A673 (cell line): Measurements from ENCODE around the gene DOK3. TPM values are rescaled to one million over a fixed set of nuclear protein-coding genes. Genes with fewer than 3 reads are reported as not detected.

Experiments used
- BruUV-seq: library from RNA; stranded (reverse); fragments of 400-500 nt; replicated peaks from 2 replicates; lab custom pipeline; 2021; lab: Mats Ljungman, UMichigan
- CTCF ChIA-PET: fragments of 300-600 bp; sonication (Branson Sonifier 250); formaldehyde crosslinking; loops from one replicate; lab custom pipeline; 2022; ENCODE audit warnings: antibody characterized with exemption; lab: Charles Lee
- POLR2A ChIA-PET: fragments of 300-600 bp; sonication (Branson Sonifier 250); formaldehyde crosslinking; loops from one replicate; lab custom pipeline; 2022; ENCODE audit warnings: antibody characterized with exemption; ENCODE audit not compliant: low non-redundant PET; lab: Charles Lee
- DNase-seq: peaks from one replicate; pipeline ENCODE4 v3.0.0-alpha.2; 2015; ENCODE audit warnings: low spot score
- H3K27ac ChIP-seq: fragments of 200-600 bp; sonication (generic); 2 replicates; pipeline ENCODE4 v1.5.1; 2016; ENCODE audit warnings: mixed run types, low read depth, mild to moderate bottlenecking, mixed read lengths, antibody characterized with exemption, low read length; ENCODE audit not compliant: poor library complexity, severe bottlenecking
- H3K27me3 ChIP-seq: fragments of 200-600 bp; sonication (generic); replicated peaks from 2 replicates; pipeline ENCODE4 v1.6.1; 2017; ENCODE audit warnings: mixed run types, low read depth, mild to moderate bottlenecking, mixed read lengths, antibody characterized with exemption, low read length; ENCODE audit not compliant: insufficient read depth, poor library complexity
- H3K36me3 ChIP-seq: fragments of 200-600 bp; sonication (generic); 2 replicates; pipeline ENCODE4 v1.6.1; 2016; ENCODE audit warnings: mixed run types, mild to moderate bottlenecking, mixed read lengths, antibody characterized with exemption, low read length; ENCODE audit not compliant: insufficient read depth, poor library complexity, severe bottlenecking
- H3K4me1 ChIP-seq: fragments of 200-600 bp; sonication (generic); 2 replicates; pipeline ENCODE4 v1.6.1; 2017; ENCODE audit warnings: mixed run types, mild to moderate bottlenecking, mixed read lengths, antibody characterized with exemption, low read length; ENCODE audit not compliant: insufficient read depth, poor library complexity, severe bottlenecking
- H3K4me3 ChIP-seq: fragments of 200-600 bp; sonication (generic); 2 replicates; pipeline ENCODE4 v1.5.1; 2016; ENCODE audit warnings: low read depth, mixed run types, mild to moderate bottlenecking, mixed read lengths, low read length; ENCODE audit not compliant: poor library complexity, severe bottlenecking
- H3K9me3 ChIP-seq: fragments of 200-600 bp; sonication (generic); 2 replicates; pipeline ENCODE4 v1.6.1; 2016; ENCODE audit warnings: mixed run types, low read depth, mild to moderate bottlenecking, mixed read lengths, antibody characterized with exemption, low read length; ENCODE audit not compliant: poor library complexity, severe bottlenecking
- EZH2 ChIP-seq: fragments of 200-600 bp; sonication (generic); IDR thresholded peaks from 2 replicates; pipeline ENCODE4 v1.6.1; 2017; ENCODE audit warnings: borderline replicate concordance, low read depth, mild to moderate bottlenecking, mixed read lengths, antibody characterized with exemption, low read length; ENCODE audit not compliant: poor library complexity, severe bottlenecking
- intact Hi-C: fragments of 100-400 bp; cut with micrococcal nuclease; formaldehyde crosslinking; loops from one replicate; pipeline ENCODE4 v1.10.0; 2022; ENCODE audit not compliant: unreplicated experiment
- total RNA-seq: library from RNA; stranded (reverse); gene quantifications from 2 replicates; pipeline ENCODE4 v1.2.3, GENCODE V29; 2021
- TF ChIP-seq, protein P1 (sequence below): fragments of 300-800, 200-600 bp; sonication (generic); conservative IDR thresholded peaks from 2 replicates; pipeline ENCODE4 v1.5.1; 2017; ENCODE audit warnings: low read depth, mild to moderate bottlenecking, antibody characterized with exemption, low read length, moderate library complexity, mixed read lengths

Gene DOK3
- total RNA-seq, 1 experiment from 2014 or later: 15.0 TPM

DNA sequence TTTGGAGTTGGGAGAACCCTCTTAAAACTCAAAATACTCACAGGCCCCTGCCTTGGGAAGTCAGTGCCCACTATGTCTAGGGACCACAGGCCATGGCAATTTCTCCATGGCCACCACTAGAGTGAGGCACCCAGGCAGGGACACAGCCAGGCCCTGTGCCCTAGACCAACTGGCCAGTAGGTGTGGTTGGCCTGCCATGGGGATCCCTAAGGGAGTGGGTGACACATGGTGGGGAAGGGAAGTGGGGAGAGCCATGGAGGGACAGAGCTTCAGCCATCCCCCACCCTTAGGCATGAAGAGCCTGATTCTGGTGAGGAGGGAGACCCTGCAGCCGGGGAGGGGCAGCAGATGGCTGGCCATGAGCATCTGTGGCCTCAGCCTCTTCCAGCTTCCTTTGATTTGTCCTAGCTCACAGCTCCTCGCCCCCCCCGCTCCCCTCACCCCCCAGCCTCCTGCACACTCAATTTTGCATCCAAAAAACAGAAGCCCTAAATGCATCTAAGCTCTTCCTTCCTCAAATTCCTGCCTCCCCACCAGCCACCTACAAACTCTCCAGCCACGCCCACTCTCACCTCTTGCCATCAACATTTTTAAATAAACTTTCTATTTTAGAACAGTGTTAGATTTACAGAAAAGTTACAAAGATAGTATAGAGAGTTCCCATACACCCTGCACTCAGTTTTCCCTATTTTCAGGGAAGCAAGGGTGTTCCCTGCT lies 34.6 kb downstream of the DOK3 start:
- no TSS peak for BruUV-seq
- TF ChIP-seq EZH2: no peak
- TF ChIP-seq, protein P1, sequence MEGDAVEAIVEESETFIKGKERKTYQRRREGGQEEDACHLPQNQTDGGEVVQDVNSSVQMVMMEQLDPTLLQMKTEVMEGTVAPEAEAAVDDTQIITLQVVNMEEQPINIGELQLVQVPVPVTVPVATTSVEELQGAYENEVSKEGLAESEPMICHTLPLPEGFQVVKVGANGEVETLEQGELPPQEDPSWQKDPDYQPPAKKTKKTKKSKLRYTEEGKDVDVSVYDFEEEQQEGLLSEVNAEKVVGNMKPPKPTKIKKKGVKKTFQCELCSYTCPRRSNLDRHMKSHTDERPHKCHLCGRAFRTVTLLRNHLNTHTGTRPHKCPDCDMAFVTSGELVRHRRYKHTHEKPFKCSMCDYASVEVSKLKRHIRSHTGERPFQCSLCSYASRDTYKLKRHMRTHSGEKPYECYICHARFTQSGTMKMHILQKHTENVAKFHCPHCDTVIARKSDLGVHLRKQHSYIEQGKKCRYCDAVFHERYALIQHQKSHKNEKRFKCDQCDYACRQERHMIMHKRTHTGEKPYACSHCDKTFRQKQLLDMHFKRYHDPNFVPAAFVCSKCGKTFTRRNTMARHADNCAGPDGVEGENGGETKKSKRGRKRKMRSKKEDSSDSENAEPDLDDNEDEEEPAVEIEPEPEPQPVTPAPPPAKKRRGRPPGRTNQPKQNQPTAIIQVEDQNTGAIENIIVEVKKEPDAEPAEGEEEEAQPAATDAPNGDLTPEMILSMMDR: no peak
- Histone ChIP-seq H3K27me3 (no peaks in the 10 kb centered on the region), H3K36me3 (peaks cover 9% of the 10 kb centered on the region), H3K4me1 (peaks cover 27% of the 10 kb centered on the region), H3K27ac (peak overlapping the region; percentile 34), H3K4me3 (no peak overlapping the region), H3K9me3 (no peaks in the 10 kb centered on the region)
- ChIA-PET POLR2A (no interaction called here), CTCF (no interaction called here)
- no peak for DNase-seq
- intact Hi-C loops: no loop called here

DNA sequence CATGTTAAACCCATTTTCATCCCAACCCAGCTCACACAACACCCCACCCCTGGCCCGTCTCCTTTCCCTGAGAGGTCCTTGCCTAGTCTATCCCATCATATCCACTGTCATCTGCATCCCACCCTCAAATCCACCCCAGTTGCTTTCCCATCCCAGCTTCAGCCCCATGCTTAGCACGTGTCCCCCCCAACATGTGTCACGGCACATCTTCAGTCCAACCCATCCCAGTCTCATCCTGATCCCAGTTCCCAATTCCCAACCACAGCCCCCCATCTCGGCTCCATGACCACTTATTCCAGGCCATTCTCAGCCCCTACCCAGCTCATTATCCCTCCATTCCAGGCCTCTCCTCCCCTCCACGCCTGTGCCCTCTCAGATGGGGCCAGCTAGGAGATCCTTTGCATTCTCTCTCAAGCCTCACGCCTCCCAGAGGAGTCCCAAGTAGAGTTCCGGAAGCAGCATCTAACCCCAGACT lies 35.6 kb downstream of the DOK3 start:
- H3K27ac ChIP-seq: no peak overlapping the region
- ChIA-PET CTCF (no interaction called here), POLR2A (interaction anchor here (0.5 to 0.6 kb wide), 2 partner anchors 16 to 118 kb away, joined by 6 to 10 read pairs; no protein-coding TSS in a partner anchor)
- no peaks in the 10 kb centered on the region for H3K9me3 ChIP-seq
- peaks cover 10% of the 10 kb centered on the region for H3K36me3 ChIP-seq
- intact Hi-C loops: no loop called here
- peaks cover 27% of the 10 kb centered on the region for H3K4me1 ChIP-seq
- no peak for TF ChIP-seq EZH2
- TF ChIP-seq, protein P1: no peak
- H3K27me3 ChIP-seq: no peaks in the 10 kb centered on the region
- no peak for DNase-seq
- H3K4me3 ChIP-seq: no peak overlapping the region
- no TSS peak for BruUV-seq

DNA sequence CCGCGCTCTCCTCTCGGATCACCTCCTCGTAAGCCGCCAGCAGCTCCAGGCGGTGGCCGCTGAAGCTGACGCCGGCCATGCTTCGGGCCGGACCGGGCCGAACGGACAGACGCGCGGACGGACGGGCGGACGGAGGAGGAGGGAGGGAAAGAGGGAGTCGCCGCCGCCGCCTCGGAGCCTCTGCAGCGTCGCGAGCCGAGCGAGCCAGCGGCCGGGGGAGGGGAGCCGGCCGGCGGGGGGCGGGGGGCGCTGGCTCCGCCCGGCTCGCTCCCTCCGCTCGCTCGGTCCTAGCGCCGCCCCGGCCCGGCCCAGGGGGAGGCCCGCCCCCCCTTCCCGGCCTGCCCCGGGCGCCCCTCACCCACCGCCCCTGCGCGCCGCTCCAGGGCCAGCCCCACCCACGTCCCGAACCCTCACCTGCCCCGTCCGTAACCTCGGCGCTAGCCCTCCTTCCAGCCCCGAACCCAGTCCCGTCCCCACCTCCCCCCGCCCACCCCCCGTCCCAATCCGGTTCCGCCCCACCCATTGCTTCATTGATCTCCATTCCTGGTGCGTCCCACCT lies 36.1 kb downstream of the DOK3 start, which contains the start of gene DBN1:
Gene DBN1, minus strand, starts transcription at position 192 of the 559 bp plus-strand sequence. Its CDS starts 113 bp downstream, at position 79.
- peak; percentile 72 for DNase-seq
- peaks cover 27% of the 10 kb centered on the region for H3K4me1 ChIP-seq
- peak within 1 kb of the TSS; percentile 86 for H3K27ac ChIP-seq
- no peak for TF ChIP-seq EZH2
- TF ChIP-seq, protein P1: no peak
- BruUV-seq: no TSS peak
- H3K27me3 ChIP-seq: no peaks in the 10 kb centered on the region
- intact Hi-C loops: no loop called here
- peak within 1 kb of the TSS; percentile 96 for H3K4me3 ChIP-seq
- POLR2A ChIA-PET: interaction anchor here (0.5 to 0.6 kb wide), 2 partner anchors 17 to 117 kb away, joined by 6 to 10 read pairs; no protein-coding TSS in a partner anchor
- no peaks in the 10 kb centered on the region for H3K9me3 ChIP-seq
- peaks cover 15% of the 10 kb centered on the region for H3K36me3 ChIP-seq
- CTCF ChIA-PET: no interaction called here
